ENCODE data around the gene JAGN1.

JAGN1 gene

DNA sequence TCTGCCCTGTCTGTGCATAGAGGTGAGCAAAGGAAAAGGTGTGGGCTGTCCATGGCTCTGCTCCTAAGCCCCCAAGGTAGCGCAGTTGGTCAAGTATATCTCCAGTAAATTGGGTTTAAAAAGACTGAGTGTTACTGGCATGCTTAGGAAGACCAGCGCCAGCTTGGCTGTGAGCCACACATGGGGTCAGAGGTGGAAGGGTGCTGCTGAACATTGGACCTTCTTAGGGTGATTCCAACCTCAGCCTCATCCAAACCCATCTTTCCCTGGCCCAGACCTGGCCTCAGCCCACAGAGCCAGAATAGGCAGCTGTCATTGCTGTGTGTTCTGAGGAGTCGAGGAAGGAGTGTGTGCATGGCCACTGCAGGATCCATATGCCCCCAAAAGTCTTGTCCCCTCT, 17.9 kb downstream of the JAGN1 start:
- Histone ChIP-seq H3K36me3 (ENCODE audit: control insufficient read depth, insufficient read depth, low read length) (no peaks in the 10 kb centered on the region), H3K27me3 (ENCODE audit: control insufficient read depth, insufficient read depth, low read length, poor library complexity, severe bottlenecking) (no peaks in the 10 kb centered on the region), H3K4me3 (ENCODE audit: insufficient read depth, low read depth, low read length) (no peak overlapping the region), H3K4me1 (ENCODE audit: control insufficient read depth, insufficient read depth, low read length) (no peaks in the 10 kb centered on the region), H3K9me3 (ENCODE audit: control insufficient read depth, low read length) (no peaks in the 10 kb centered on the region), H3K27ac (ENCODE audit: insufficient read depth, low read depth, low read length, poor library complexity, severe bottlenecking) (no peak overlapping the region)
- WGBS, 2 experiments = 93 to 95% methylated on average over 3 of the region's 3 CpGs

DNA sequence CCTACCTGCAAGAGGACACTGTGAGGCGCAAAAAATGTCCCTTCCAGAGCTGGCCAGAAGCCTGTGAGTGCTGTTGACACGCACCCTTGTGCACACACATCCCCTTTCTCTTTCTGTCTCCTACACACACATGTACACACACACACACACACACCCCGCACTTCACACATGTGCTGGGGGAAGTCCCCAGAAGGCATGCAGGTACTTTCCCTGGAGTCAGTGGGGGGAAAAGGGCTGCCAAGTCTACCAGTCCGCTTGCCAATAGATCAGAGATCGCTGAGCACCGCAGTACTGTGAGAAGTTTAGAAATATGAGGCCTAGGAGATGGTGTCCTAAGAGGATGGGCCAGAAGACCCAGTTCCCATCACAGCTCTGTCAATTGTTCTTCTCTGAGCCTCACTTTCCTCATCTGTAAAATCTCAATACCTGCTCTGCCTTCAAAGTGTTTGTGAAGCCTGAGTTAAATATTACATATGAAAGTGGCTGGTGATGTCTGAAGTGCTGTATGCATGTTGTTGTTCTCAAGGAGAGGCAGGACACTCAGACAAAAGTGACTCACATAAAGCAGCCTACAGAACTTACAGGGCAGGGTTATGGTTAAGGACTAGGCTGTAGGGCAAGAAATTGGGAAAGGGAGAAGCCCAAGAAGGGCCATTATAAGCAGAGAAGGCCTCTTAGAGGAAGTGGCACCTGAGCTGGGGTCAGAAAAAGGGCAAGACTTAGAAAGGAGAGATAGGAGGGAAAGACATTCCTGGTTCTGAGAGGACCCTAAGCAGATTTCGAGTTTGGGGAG, 19.0 kb downstream of the JAGN1 start:
- H3K27ac ChIP-seq (ENCODE audit: insufficient read depth, low read depth, low read length, poor library complexity, severe bottlenecking) = no peak overlapping the region
- H3K36me3 ChIP-seq (ENCODE audit: control insufficient read depth, insufficient read depth, low read length) = no peaks in the 10 kb centered on the region
- H3K4me3 ChIP-seq (ENCODE audit: insufficient read depth, low read depth, low read length) = no peak overlapping the region
- H3K9me3 ChIP-seq (ENCODE audit: control insufficient read depth, low read length) = no peaks in the 10 kb centered on the region
- 87 to 89% methylated on average over 7 of the region's 7 CpGs for WGBS, 2 experiments
- H3K4me1 ChIP-seq (ENCODE audit: control insufficient read depth, insufficient read depth, low read length) = no peaks in the 10 kb centered on the region
- H3K27me3 ChIP-seq (ENCODE audit: control insufficient read depth, insufficient read depth, low read length, poor library complexity, severe bottlenecking) = no peaks in the 10 kb centered on the region

DNA sequence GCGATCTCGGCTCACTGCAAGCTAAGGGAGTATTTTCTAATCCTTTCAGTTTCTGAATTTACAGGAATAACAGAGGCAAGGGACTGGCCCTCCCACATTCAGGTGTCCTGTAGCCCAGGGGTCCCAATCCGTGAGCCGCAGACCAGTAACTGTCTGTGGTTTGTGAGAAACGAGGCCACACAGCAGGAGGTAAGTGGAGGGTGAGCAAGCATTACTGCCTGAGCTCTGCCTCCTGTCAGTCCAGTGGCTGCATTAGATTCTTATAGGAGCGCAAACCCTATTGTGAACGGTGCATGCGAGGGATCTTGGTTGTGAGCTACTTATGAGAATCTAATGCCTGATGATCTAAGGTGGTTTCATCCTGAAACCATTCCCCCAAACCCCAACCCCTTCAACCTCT, 21.5 kb downstream of the JAGN1 start:
- Histone ChIP-seq H3K4me3 (ENCODE audit: insufficient read depth, low read depth, low read length) (no peak overlapping the region), H3K4me1 (ENCODE audit: control insufficient read depth, insufficient read depth, low read length) (peaks cover 5% of the 10 kb centered on the region), H3K27me3 (ENCODE audit: control insufficient read depth, insufficient read depth, low read length, poor library complexity, severe bottlenecking) (peaks cover 23% of the 10 kb centered on the region), H3K27ac (ENCODE audit: insufficient read depth, low read depth, low read length, poor library complexity, severe bottlenecking) (no peak overlapping the region), H3K9me3 (ENCODE audit: control insufficient read depth, low read length) (no peaks in the 10 kb centered on the region), H3K36me3 (ENCODE audit: control insufficient read depth, insufficient read depth, low read length) (no peaks in the 10 kb centered on the region)
- WGBS, 2 experiments = 89% methylated on average over 8 of the region's 8 CpGs

DNA sequence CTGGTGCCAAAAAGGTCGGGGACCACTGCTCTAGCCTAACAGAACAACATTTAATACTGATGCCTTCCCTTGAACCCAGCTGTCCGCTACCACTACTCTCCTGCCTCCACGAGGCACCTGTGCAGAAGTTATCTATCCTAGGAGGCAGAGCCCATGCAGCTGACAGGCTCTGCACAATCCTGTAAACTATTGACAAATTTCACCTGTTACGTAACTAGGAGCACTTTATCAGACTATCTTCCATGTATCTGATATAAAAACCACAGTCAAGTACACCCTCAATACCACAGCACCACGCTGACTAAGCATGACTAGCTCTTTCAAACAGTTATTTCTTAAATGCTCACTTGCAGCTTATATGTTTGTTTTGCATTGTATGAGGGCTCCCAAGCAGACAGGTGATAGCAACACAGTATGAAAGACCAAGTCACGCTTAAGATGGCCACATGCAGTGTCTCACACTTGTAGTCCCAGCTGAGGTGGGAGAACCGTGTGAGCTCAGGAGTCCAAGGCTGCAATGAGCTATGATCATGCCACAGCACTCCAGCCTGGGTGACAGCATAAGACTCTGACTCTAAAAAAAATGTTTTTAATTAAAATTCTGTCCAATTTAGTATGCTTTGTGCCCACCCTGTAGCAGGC, 22.0 kb downstream of the JAGN1 start:
- 92 to 93% methylated on average over 7 of the region's 7 CpGs for WGBS, 2 experiments
- Histone ChIP-seq H3K4me3 (ENCODE audit: insufficient read depth, low read depth, low read length) (no peak overlapping the region), H3K36me3 (ENCODE audit: control insufficient read depth, insufficient read depth, low read length) (no peaks in the 10 kb centered on the region), H3K27ac (ENCODE audit: insufficient read depth, low read depth, low read length, poor library complexity, severe bottlenecking) (no peak overlapping the region), H3K4me1 (ENCODE audit: control insufficient read depth, insufficient read depth, low read length) (peaks cover 8% of the 10 kb centered on the region), H3K27me3 (ENCODE audit: control insufficient read depth, insufficient read depth, low read length, poor library complexity, severe bottlenecking) (peaks cover 23% of the 10 kb centered on the region), H3K9me3 (ENCODE audit: control insufficient read depth, low read length) (no peaks in the 10 kb centered on the region)

- no peaks in the 10 kb centered on the region for H3K36me3 ChIP-seq (ENCODE audit: control insufficient read depth, insufficient read depth, low read length)
- 86 to 87% methylated on average over 5 of the region's 5 CpGs for WGBS, 2 experiments
- no peaks in the 10 kb centered on the region for H3K9me3 ChIP-seq (ENCODE audit: control insufficient read depth, low read length)
Measured at GRCh38 chr3:9913601-9914000, 23.2 kb downstream of the JAGN1 start.

GRCh38 chr3:9914011-9914410, 23.6 kb downstream of the JAGN1 start:
- Histone ChIP-seq H3K4me1 (ENCODE audit: control insufficient read depth, insufficient read depth, low read length) (peaks cover 8% of the 10 kb centered on the region), H3K27me3 (ENCODE audit: control insufficient read depth, insufficient read depth, low read length, poor library complexity, severe bottlenecking) (peaks cover 23% of the 10 kb centered on the region), H3K27ac (ENCODE audit: insufficient read depth, low read depth, low read length, poor library complexity, severe bottlenecking) (no peak overlapping the region), H3K36me3 (ENCODE audit: control insufficient read depth, insufficient read depth, low read length) (no peaks in the 10 kb centered on the region), H3K4me3 (ENCODE audit: insufficient read depth, low read depth, low read length) (no peak overlapping the region), H3K9me3 (ENCODE audit: control insufficient read depth, low read length) (no peaks in the 10 kb centered on the region)
- WGBS, 2 experiments = 90 to 97% methylated on average over 1 of the region's 1 CpG

More at GRCh38 chr3:9913601-9914000, 23.2 kb downstream of the JAGN1 start:
- Histone ChIP-seq H3K4me3 (ENCODE audit: insufficient read depth, low read depth, low read length) (no peak overlapping the region), H3K27me3 (ENCODE audit: control insufficient read depth, insufficient read depth, low read length, poor library complexity, severe bottlenecking) (peaks cover 23% of the 10 kb centered on the region), H3K27ac (ENCODE audit: insufficient read depth, low read depth, low read length, poor library complexity, severe bottlenecking) (no peak overlapping the region), H3K4me1 (ENCODE audit: control insufficient read depth, insufficient read depth, low read length) (peaks cover 8% of the 10 kb centered on the region)

DNA sequence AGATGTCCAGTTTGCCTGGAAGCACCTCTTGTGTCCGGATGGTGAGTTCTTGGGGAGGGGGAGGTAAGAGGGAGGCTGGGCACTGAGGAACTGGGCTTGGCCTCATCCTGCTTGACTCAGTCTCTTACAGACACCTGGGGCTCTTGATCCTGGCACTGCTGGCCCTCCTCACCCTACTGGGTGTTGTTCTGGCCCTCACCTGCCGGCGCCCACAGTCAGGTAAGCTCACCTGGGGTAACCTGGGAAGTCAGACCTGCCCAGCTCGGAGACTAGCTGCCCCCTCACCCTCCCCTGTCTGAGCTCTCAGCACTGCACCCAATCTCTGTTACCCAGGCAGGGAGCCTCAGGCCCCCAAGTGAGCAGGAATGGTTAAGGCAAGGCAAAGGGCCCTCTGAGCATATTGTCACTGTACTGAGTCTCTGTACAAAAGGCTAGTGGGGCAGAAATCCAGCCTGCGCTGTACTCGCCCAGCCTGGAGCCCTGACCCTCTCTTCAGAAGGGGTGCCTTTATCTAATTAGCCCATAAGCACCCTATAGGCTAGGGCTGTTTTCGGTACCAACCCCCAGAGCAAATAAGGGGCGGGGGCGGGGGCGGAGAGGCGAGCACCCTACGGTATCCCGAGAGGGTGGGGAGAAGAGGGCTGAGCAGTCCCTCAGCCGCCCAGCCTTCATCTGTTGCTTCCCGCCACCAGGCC, 24.3 kb downstream of the JAGN1 start:
- H3K27ac ChIP-seq (ENCODE audit: insufficient read depth, low read depth, low read length, poor library complexity, severe bottlenecking) = no peak overlapping the region
- peaks cover 8% of the 10 kb centered on the region for H3K4me1 ChIP-seq (ENCODE audit: control insufficient read depth, insufficient read depth, low read length)
- H3K27me3 ChIP-seq (ENCODE audit: control insufficient read depth, insufficient read depth, low read length, poor library complexity, severe bottlenecking) = peaks cover 23% of the 10 kb centered on the region
- WGBS, 2 experiments = 31 to 32% methylated on average over 15 of the region's 15 CpGs
- no peaks in the 10 kb centered on the region for H3K36me3 ChIP-seq (ENCODE audit: control insufficient read depth, insufficient read depth, low read length)
- no peaks in the 10 kb centered on the region for H3K9me3 ChIP-seq (ENCODE audit: control insufficient read depth, low read length)
- H3K4me3 ChIP-seq (ENCODE audit: insufficient read depth, low read depth, low read length) = peak overlapping the region; percentile 56

- Histone ChIP-seq H3K9me3 (ENCODE audit: control insufficient read depth, low read length) (no peaks in the 10 kb centered on the region), H3K4me3 (ENCODE audit: insufficient read depth, low read depth, low read length) (peak overlapping the region; percentile 56), H3K27ac (ENCODE audit: insufficient read depth, low read depth, low read length, poor library complexity, severe bottlenecking) (no peak overlapping the region), H3K4me1 (ENCODE audit: control insufficient read depth, insufficient read depth, low read length) (peaks cover 8% of the 10 kb centered on the region), H3K27me3 (ENCODE audit: control insufficient read depth, insufficient read depth, low read length, poor library complexity, severe bottlenecking) (peaks cover 23% of the 10 kb centered on the region), H3K36me3 (ENCODE audit: control insufficient read depth, insufficient read depth, low read length) (no peaks in the 10 kb centered on the region)
- 1% methylated on average over 98 to 99 of the region's 99 CpGs for WGBS, 2 experiments
Measured at GRCh38 chr3:9915254-9916141, 25.1 kb downstream of the JAGN1 start.

DNA sequence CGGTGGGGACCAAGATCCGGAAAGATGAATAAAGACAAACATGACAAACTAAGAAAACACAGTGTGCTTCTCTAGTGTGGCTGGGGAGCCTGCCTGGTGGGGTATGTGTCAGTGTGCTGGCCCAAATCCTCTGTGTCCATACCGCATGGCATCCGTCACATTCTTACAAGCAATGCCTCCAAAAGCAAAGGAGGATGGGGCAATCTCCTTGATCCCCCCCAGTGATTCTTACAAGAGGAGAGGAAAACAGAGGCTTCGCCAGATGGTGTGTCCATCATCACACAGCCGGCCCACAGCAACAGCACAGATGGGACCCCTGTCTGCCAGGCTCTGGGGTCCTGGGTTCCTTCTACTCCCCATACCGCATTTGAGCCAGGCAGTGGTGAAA, 25.9 kb downstream of the JAGN1 start:
- WGBS, 2 experiments = 75% methylated on average over 7 of the region's 7 CpGs
- H3K27me3 ChIP-seq (ENCODE audit: control insufficient read depth, insufficient read depth, low read length, poor library complexity, severe bottlenecking) = peaks cover 23% of the 10 kb centered on the region

More for the DNA sequence above, 25.9 kb downstream of the JAGN1 start:
- Histone ChIP-seq H3K36me3 (ENCODE audit: control insufficient read depth, insufficient read depth, low read length) (no peaks in the 10 kb centered on the region), H3K27ac (ENCODE audit: insufficient read depth, low read depth, low read length, poor library complexity, severe bottlenecking) (no peak overlapping the region), H3K9me3 (ENCODE audit: control insufficient read depth, low read length) (no peaks in the 10 kb centered on the region), H3K4me1 (ENCODE audit: control insufficient read depth, insufficient read depth, low read length) (peaks cover 8% of the 10 kb centered on the region), H3K4me3 (ENCODE audit: insufficient read depth, low read depth, low read length) (no peak overlapping the region)

Data from ectodermal cell (in vitro differentiated cells).